ENCODE results near the gene ZNF750.

Gene ZNF750

DNA sequence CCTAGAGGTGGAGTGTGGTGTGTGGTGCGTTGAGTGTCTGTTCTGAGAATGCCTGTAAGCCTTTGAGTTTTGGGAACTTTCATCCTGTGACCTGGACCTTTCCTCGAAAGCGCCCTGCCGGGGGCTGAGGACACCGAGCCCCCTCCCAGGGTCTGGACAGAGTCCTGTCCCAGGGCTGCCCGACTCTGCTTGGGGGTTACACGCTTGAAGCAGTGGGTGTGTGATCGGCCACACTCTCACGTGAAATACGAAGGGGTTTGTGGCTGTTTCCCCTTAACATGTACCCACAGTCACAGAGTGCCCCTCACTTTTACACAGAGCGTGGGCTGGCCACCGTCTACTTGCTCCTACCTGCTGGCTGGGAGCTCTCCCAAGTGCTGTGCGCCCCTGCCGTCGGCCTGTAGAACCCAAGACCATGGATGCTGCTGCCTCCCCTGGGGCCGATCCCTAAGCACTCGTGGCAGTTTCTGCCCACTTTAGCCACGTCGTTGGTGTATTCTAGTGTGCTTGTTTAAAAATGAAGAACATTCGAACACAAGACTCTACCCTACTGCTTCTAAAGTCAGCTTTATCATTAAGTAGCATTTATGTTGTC lies 6.8 kb downstream of the ZNF750 start:
- no peak for DNase-seq

GRCh38 chr17:82832411-82832810 lies 7.4 kb downstream of the ZNF750 start:
- DNase-seq, result no peak

DNA sequence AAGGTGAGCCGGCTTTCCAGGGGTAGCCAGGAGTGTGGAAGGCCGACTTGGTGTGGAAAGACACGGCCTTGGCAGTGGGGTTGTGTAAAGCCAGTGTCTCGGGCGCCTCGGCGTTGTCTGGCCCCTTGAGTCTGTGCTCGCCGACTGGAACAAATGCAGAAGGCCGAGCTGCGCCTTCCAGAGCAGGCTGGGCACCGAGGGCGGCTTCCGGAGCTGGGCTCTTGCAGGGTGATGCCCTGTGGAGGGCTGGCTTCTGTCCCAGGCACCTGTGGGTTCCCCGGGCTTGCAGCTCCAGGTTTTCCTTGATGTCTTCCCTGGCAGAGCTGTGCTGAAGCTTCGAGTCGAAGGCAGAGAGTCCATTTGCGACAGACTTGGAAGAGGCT lies 8.0 kb downstream of the ZNF750 start:
- no peak for DNase-seq

- no peak for DNase-seq
These were observed 8.6 kb downstream of the ZNF750 start for GRCh38 chr17:82831041-82831817.

DNA sequence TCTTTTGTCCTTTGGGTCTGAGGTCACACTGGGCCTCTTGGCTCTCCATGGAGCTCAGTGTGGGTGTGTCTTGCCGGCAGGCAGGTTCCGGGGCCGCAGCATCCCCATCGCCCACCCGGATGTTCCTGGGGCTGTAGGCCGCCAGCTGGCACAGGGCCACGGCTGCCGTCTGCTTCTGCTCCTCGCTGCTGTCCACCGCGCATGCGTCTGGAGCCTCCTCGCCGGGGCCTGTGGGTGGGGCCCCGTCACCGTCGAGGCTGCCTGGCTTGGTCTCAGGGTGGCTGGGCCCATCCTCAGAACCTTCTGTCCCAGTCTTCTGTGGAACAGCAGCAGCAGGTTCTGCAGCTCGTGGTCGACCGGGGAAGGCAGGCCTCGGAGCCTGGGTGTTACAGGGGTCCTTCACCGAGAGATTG lies 9.6 kb downstream of the ZNF750 start:
- no peak for DNase-seq

- no peak for DNase-seq
These were observed 10.8 kb downstream of the ZNF750 start for GRCh38 chr17:82828875-82829487.

DNA sequence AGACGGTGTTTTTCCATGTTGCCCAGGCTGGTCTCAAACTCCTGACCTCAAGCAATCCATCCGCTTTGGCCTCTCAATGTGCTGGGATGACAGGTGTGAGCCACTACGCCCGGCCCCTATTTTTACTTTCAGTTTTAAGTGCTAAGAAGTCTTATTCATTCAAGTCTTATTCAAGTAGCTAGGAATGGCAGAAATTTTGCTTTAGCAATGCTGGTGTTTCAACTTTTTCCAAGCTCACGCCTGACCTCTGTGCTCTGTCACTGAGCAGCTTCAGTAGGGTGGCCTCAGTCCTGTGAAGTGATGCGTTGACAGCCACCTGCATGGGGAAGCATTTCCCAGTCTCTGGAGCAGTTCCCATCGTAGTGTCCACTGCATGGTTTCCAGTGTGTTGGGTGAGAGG lies 12.9 kb downstream of the ZNF750 start:
- DNase-seq, result no peak

DNA sequence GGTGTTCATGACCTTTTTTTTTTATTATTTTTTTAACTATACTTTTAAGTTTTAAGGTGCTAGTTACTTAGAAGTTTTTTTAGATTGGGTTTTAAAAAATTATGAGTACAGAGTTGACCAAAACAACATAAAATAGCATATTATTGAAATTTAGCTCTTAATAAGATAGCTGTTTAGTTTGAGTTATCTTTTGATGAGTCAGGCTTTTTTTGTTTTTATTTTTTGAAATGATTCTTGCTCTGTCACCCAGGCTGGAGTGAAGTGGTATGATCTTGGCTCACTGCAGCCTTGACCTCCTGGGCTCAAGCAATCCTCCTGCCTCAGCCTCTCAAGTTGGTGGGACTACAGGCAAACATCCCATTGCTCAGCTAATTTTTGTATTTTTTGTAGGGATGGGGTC lies 13.6 kb downstream of the ZNF750 start:
- no peak for DNase-seq

DNA sequence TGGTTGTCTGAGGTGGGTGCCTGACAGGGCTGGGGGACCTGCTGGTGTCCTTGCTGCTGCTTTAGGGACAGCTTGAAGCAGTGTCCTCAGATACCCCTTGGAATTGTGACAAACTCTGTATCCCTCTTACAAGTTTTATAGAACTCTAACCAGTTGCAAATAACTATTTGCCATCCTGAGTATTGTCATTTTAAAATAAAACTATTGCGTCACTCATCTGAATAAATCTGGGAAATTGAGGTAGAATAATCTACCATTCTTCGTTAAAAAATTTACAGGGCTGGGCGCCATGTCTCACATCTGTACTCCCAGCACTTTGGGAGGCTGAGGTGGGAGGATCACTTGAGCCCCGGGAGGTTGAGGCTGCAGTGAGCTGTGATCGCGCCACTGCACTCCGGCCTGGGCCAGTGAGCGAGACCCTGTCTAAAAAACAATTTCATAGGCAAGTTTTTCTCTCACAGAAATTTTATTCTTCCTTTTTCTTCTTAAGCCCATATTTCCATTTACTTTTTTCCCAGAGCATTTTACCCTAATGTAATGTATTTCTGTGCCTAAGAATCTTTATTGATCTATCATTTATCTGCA lies 14.2 kb downstream of the ZNF750 start:
- no peak for DNase-seq

- no peak for DNase-seq
These were observed 16.8 kb downstream of the ZNF750 start for GRCh38 chr17:82823004-82823403.

DNA sequence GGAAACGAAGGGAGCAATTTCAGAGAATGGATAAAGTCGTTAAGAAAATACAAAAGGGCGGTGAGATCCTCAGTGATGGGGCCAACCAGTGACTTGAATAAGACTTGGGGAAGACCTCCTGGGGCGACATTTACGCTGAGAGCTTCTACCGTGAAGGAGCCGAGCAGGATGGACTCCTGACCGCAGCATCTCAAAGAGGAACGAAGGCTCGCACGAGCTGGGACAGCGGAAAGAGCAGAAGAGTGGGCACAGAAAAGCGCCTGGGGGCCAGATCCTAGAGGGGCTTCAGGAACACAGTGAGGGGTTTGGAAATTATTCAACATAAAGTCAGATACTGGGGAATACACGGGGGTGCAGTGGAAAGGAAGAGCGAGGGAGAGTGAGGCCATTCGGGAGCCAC lies 17.5 kb downstream of the ZNF750 start:
- no peak for DNase-seq

DNA sequence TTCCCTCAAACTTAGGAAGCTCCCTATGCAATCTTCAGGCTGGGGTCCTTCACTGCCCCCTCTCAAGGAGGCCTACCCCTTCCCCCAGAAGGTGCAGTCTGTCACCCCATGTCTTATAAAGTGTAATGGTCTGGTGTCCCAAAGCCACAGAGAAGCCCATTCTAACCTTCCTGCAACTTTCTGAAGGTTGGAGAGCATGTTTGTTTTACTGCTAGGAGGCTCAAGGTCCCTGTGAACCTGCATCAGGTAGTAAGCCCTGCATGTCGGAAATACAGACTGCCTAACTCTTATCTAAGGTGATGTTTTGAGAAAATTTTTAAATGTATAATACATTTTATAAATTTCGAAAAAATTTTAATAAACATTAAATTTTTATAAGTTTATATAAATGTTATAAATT lies 18.3 kb downstream of the ZNF750 start:
- no peak for DNase-seq

GRCh38 chr17:82820278-82821251 lies 19.3 kb downstream of the ZNF750 start:
- DNase-seq, result no peak

GRCh38 chr17:82817947-82818346 lies 21.9 kb downstream of the ZNF750 start:
- no peak for DNase-seq

GRCh38 chr17:82816358-82816757 lies 23.5 kb downstream of the ZNF750 start:
- no peak for DNase-seq

- DNase-seq, result no peak
These were observed 24.0 kb downstream of the ZNF750 start for GRCh38 chr17:82815790-82816305.

DNA sequence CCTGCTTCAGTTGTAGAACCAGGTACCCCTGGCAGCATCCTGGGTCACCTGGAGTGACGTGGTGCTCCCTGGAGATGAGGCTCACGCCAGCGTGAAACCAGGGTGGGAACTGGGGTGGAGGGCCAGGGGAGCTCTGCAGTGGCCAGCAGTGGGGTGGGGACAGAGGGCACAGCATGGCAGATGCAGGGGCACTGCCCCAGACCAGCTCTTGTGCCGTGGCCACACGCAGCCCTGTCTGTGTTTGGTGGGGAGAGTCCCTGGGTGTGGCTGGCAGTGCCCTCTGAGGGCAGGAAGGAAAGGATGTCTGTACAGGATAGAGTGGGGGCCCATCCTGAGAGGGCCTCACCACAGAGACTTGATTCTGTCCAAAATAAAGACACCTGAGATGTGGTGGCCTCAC lies 24.5 kb downstream of the ZNF750 start:
- DNase-seq, result no peak

- DNase-seq, result no peak
These were observed 25.0 kb downstream of the ZNF750 start for GRCh38 chr17:82814834-82815233.

GRCh38 chr17:82813299-82814051 lies 26.3 kb downstream of the ZNF750 start:
- no peak for DNase-seq

DNA sequence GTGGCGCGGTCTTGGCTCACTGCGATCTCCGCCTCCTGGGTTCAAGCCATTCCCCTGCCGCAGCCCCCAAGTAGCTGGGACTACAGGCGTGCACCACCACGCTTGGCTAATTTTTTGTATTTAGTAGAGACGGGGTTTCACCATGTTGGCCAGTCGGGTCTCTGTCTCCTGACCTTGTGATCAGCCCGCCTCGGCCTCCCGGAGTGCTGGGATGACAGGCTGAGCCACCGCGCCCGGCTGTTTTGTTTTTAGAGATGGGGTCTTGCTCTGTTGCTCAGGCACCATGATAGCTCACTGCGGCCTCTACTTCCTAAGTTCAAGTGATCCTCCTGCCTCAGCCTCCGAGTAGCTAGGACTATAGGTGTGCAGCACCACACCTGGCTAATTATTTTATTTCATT lies 27.2 kb downstream of the ZNF750 start:
- no peak for DNase-seq

GRCh38 chr17:82812058-82812457 lies 27.8 kb downstream of the ZNF750 start:
- no peak for DNase-seq
